ENCODE data around the gene ABCC1. TPM values are rescaled to one million over a fixed set of nuclear protein-coding genes. Genes with fewer than 3 reads are reported as not detected.

Gene ABCC1
- total and polyA plus RNA-seq, 12 donors = 6.1 to 32.8 (median 21.6) TPM

DNA sequence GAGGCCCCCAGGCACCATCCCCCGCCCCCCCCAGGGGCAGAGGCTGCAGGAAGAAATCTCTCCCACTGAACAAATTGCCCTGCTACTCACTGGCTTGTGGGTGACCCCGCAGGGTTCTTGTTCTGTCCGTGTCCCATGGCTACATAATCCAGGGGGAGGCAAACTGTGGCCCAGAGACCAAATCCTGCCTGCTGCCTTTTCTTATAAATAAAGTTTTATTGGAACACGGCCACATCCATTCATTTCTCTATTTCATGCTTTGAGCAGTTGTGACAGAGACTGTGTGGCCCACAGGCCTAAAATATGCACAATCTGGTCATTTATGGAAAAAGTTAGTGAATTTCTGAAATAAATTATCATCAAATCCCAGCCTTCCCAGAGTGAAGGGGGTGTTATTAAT is 235.7 kb downstream of the ABCC1 start:
- intact Hi-C loops (cut with DNase I) = no loop called here
- TF ChIP-seq, protein P1, sequence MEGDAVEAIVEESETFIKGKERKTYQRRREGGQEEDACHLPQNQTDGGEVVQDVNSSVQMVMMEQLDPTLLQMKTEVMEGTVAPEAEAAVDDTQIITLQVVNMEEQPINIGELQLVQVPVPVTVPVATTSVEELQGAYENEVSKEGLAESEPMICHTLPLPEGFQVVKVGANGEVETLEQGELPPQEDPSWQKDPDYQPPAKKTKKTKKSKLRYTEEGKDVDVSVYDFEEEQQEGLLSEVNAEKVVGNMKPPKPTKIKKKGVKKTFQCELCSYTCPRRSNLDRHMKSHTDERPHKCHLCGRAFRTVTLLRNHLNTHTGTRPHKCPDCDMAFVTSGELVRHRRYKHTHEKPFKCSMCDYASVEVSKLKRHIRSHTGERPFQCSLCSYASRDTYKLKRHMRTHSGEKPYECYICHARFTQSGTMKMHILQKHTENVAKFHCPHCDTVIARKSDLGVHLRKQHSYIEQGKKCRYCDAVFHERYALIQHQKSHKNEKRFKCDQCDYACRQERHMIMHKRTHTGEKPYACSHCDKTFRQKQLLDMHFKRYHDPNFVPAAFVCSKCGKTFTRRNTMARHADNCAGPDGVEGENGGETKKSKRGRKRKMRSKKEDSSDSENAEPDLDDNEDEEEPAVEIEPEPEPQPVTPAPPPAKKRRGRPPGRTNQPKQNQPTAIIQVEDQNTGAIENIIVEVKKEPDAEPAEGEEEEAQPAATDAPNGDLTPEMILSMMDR (IDR thresholded peaks at IDR 0.05) = no peak
- no peak overlapping the region for H3K4me3 ChIP-seq
- no peaks in the 10 kb centered on the region for H3K4me1 ChIP-seq
- ATAC-seq = no peak
- H3K27ac ChIP-seq = no peak overlapping the region
- H3K36me3 ChIP-seq = no peaks in the 10 kb centered on the region
- no peak for DNase-seq
- 67 to 74% methylated on average over 4 of the region's 4 CpGs for WGBS, 2 donors
- no peaks in the 10 kb centered on the region for H3K9me3 ChIP-seq
- H3K27me3 ChIP-seq = no peaks in the 10 kb centered on the region

DNA sequence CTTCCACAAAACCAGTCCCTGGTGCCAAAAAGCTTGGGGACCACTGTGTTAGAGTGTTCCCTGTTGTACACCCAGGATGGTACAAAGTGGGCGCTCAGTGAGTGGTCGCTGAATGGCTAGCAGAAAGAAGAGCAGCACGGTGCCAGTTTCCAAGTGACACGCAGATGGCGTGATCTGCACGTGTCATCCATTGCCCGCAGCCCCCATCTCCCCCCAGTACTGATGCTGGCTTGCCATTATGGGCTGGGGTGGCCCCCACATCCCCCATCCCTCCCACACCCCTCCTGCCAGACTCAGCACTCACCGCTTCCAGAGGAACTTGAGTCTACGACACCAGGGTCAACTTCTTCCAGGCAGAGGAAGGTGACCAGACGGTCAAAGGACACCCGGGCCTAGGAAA is 237.4 kb downstream of the ABCC1 start:
- WGBS, 2 donors = 87 to 94% methylated on average over 11 of the region's 11 CpGs
- intact Hi-C loops (cut with DNase I) = no loop called here
- ATAC-seq = no peak

DNA sequence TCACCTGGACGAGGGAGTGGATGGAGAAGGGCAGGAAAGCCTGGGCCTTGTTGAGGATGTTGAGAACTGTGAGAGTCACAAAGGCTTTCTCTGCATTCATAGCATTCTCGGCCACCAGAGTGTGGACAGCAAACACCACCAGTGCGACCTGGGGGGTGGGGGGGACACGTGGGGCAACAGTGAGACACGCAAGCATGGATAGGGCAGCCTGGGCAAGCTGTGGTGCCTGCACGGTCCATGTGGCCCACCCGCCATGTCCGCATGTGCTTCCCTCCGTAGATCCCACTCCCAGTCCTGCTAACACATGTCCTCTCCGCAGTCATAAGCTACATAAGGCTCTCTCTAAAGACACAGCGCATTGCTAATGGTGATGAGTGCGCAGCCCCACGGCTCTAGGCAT is 239.4 kb downstream of the ABCC1 start:
- no peaks in the 10 kb centered on the region for H3K27me3 ChIP-seq
- no peak overlapping the region for H3K27ac ChIP-seq
- H3K9me3 ChIP-seq = no peaks in the 10 kb centered on the region
- WGBS, 2 donors = 87 to 90% methylated on average over 13 of the region's 13 CpGs
- no peaks in the 10 kb centered on the region for H3K36me3 ChIP-seq
- DNase-seq = no peak
- intact Hi-C loops (cut with DNase I) = no loop called here
- H3K4me3 ChIP-seq = no peak overlapping the region
- no peaks in the 10 kb centered on the region for H3K4me1 ChIP-seq
- TF ChIP-seq, protein P1 (IDR thresholded peaks at IDR 0.05) = no peak
- ATAC-seq = no peak

More for the DNA sequence above, 237.4 kb downstream of the ABCC1 start:
- DNase-seq = no peak
- H3K9me3 ChIP-seq = no peaks in the 10 kb centered on the region
- TF ChIP-seq, protein P1 (IDR thresholded peaks at IDR 0.05) = no peak
- H3K27ac ChIP-seq = no peak overlapping the region
- no peaks in the 10 kb centered on the region for H3K36me3 ChIP-seq
- no peak overlapping the region for H3K4me3 ChIP-seq
- no peaks in the 10 kb centered on the region for H3K27me3 ChIP-seq
- no peaks in the 10 kb centered on the region for H3K4me1 ChIP-seq

DNA sequence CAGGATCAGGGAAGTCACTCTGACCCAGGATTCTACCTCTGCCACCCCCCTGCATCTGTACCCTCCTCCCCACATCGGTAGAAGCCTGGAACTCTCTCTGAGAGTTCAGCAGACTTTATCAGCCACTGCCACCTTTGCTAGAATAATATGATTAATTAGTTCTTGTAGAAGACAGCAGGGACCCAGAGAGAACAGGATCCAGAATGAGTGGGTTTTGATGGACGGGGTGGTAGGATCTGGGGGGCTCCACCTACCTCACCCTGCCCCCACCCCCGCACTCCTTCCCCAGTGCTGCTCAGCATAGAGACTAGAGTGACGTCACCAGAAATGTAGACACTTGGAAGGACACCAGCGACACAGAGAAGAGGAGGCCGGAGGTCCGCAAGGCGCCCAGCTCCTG is 240.4 kb downstream of the ABCC1 start:
- 69 to 75% methylated on average over 8 of the region's 8 CpGs for WGBS, 2 donors
- H3K9me3 ChIP-seq = no peaks in the 10 kb centered on the region
- no peaks in the 10 kb centered on the region for H3K4me1 ChIP-seq
- H3K4me3 ChIP-seq = no peak overlapping the region
- DNase-seq (no peak), ATAC-seq (no peak)
- H3K27me3 ChIP-seq = no peaks in the 10 kb centered on the region
- TF ChIP-seq, protein P1 (IDR thresholded peaks at IDR 0.05) = no peak
- H3K27ac ChIP-seq = no peak overlapping the region
- intact Hi-C loops (cut with DNase I) = loop anchor here in 3 of 10 donors (5.0 to 10.0 kb wide), 2 partner anchors 423 to 425 kb away; no protein-coding TSS in a partner anchor
- H3K36me3 ChIP-seq = no peaks in the 10 kb centered on the region
